PC-9 (cell line): ENCODE data around the gene KLHL8.

Experiments
- CTCF ChIP-seq: fragments of 200-600 bp; sonication (generic); conservative IDR thresholded peaks from 2 replicates; pipeline ENCODE4 v1.6.1; 2017; ENCODE audit warnings: mixed run types, antibody characterized with exemption, mild to moderate bottlenecking, moderate library complexity
- EZH2 ChIP-seq: fragments of 200-600 bp; sonication (generic); IDR thresholded peaks from 2 replicates; pipeline ENCODE4 v1.8.0; 2017; ENCODE audit warnings: antibody characterized with exemption, low read depth

GRCh38 chr4:87260477-87260876, 40.1 kb upstream of the KLHL8 start:
- TF ChIP-seq CTCF (no peak), EZH2 (no peak)
